ENCODE results near the gene HSDL2. TPM values are rescaled to one million over a fixed set of nuclear protein-coding genes. Genes with fewer than 3 reads are reported as not detected.

HSDL2 gene
- total RNA-seq, 3 donors from 2014 or later, result 4.7 to 7.8 (median 5.7) TPM

- Mint-ChIP-seq H3K9me3 (no peaks in the 10 kb centered on the region), H3K27me3 (ENCODE audit: low read depth) (no peaks in the 10 kb centered on the region), H3K36me3 (ENCODE audit: insufficient read depth) (peaks cover 17% of the 10 kb centered on the region), H3K4me1 (ENCODE audit: low read depth) (no peaks in the 10 kb centered on the region), H3K4me3 (no peak overlapping the region)
- ATAC-seq, result no peak
- no peak for DNase-seq
Observed at GRCh38 chr9:112434487-112434886, 54.6 kb downstream of the HSDL2 start.

DNA sequence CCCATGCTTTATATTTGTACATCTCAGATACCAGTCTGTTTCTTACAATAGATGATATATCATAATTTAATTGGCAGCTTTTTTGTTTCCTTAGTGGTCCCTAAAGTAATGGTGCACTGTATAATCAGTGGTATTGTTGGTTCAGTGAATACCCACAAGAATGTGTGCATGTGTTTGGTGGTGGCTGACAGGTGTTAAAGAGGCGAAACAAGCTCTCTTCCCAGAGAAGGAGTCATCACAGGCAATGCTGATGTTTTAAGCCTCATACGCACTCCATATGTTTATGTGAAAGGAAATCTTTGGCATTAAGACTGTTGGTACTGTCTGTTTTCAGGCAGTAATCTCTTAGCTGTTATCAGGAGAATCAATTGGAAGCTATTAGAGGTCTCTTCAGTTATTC is 57.5 kb downstream of the HSDL2 start:
- H3K4me3 Mint-ChIP-seq, result no peak overlapping the region
- peaks cover 9% of the 10 kb centered on the region for H3K36me3 Mint-ChIP-seq (ENCODE audit: insufficient read depth)
- H3K27me3 Mint-ChIP-seq (ENCODE audit: low read depth), result no peaks in the 10 kb centered on the region
- H3K4me1 Mint-ChIP-seq (ENCODE audit: low read depth), result no peaks in the 10 kb centered on the region
- no peaks in the 10 kb centered on the region for H3K9me3 Mint-ChIP-seq
- ATAC-seq (no peak), DNase-seq (no peak)

- Mint-ChIP-seq H3K36me3 (ENCODE audit: insufficient read depth) (peaks cover 3% of the 10 kb centered on the region), H3K4me1 (ENCODE audit: low read depth) (no peaks in the 10 kb centered on the region), H3K27me3 (ENCODE audit: low read depth) (no peaks in the 10 kb centered on the region), H3K9me3 (no peaks in the 10 kb centered on the region), H3K4me3 (no peak overlapping the region)
- ATAC-seq, result no peak
- no peak for DNase-seq
Observed at GRCh38 chr9:112439171-112439570, 59.3 kb downstream of the HSDL2 start.

DNA sequence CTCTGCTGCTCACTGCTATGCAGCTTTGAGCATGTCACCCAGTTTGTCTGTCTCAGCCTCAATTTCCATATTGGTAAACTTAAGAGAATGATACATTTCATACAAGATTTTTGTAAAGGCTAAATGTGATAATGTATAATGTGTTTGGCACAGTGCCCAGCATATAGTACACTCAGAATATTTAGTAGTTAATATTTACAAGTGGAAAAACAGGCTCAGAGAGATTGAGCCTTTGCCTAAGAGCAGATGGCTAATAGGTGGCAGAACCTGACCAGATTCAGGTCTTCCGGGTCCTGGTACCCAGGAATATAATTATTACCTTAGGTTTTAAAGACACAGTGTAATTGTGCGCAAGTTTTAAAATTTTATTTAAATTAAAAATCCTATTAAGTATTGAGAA is 59.9 kb downstream of the HSDL2 start:
- Mint-ChIP-seq H3K4me3 (no peak overlapping the region), H3K4me1 (ENCODE audit: low read depth) (no peaks in the 10 kb centered on the region), H3K36me3 (ENCODE audit: insufficient read depth) (peaks cover 3% of the 10 kb centered on the region), H3K9me3 (no peaks in the 10 kb centered on the region), H3K27me3 (ENCODE audit: low read depth) (no peaks in the 10 kb centered on the region)
- no peak for DNase-seq
- no peak for ATAC-seq

GRCh38 chr9:112443200-112443599 is 63.3 kb downstream of the HSDL2 start:
- ATAC-seq, result no peak
- H3K27me3 Mint-ChIP-seq (ENCODE audit: low read depth), result no peaks in the 10 kb centered on the region
- H3K9me3 Mint-ChIP-seq, result no peaks in the 10 kb centered on the region
- peaks cover 1% of the 10 kb centered on the region for H3K36me3 Mint-ChIP-seq (ENCODE audit: insufficient read depth)
- DNase-seq, result no peak
- peaks cover 2% of the 10 kb centered on the region for H3K4me1 Mint-ChIP-seq (ENCODE audit: low read depth)
- no peak overlapping the region for H3K4me3 Mint-ChIP-seq

- Mint-ChIP-seq H3K9me3 (no peaks in the 10 kb centered on the region), H3K4me3 (no peak overlapping the region), H3K27me3 (ENCODE audit: low read depth) (no peaks in the 10 kb centered on the region), H3K36me3 (ENCODE audit: insufficient read depth) (peaks cover 1% of the 10 kb centered on the region), H3K4me1 (ENCODE audit: low read depth) (peaks cover 2% of the 10 kb centered on the region)
- no peak for ATAC-seq
- no peak for DNase-seq
Observed at GRCh38 chr9:112443636-112444035, 63.7 kb downstream of the HSDL2 start.

- Mint-ChIP-seq H3K4me3 (no peak overlapping the region), H3K27me3 (ENCODE audit: low read depth) (no peaks in the 10 kb centered on the region), H3K36me3 (ENCODE audit: insufficient read depth) (peaks cover 1% of the 10 kb centered on the region), H3K9me3 (no peaks in the 10 kb centered on the region), H3K4me1 (ENCODE audit: low read depth) (peaks cover 2% of the 10 kb centered on the region)
- no peak for DNase-seq
- no peak for ATAC-seq
Observed at GRCh38 chr9:112445196-112445595, 65.3 kb downstream of the HSDL2 start.

GRCh38 chr9:112446080-112446479 is 66.2 kb downstream of the HSDL2 start:
- H3K27me3 Mint-ChIP-seq (ENCODE audit: low read depth), result no peaks in the 10 kb centered on the region
- peaks cover 2% of the 10 kb centered on the region for H3K4me1 Mint-ChIP-seq (ENCODE audit: low read depth)
- no peak overlapping the region for H3K4me3 Mint-ChIP-seq

DNA sequence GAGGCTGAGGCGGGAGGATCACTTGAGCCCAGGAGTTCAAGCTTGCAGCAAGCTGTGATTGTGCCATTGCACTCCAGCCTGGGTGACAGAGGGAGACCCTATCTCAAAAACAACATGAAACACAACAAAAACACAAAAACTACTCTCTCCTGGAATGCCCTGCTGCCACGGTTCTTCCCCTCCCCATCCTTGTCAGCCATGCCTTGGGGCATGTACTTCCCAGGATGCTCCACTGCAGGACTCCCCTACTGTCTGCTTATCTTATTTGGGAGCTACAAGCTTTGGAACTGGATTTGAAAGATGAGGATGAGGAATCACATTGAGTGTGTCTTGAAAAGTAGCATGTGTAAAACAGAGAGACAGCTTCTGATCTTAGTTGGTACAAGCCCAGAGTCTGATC is 66.6 kb downstream of the HSDL2 start:
- DNase-seq (no peak), ATAC-seq (no peak)
- H3K27me3 Mint-ChIP-seq (ENCODE audit: low read depth), result no peaks in the 10 kb centered on the region
- no peaks in the 10 kb centered on the region for H3K9me3 Mint-ChIP-seq
- no peak overlapping the region for H3K4me3 Mint-ChIP-seq
- H3K4me1 Mint-ChIP-seq (ENCODE audit: low read depth), result peaks cover 2% of the 10 kb centered on the region
- peaks cover 1% of the 10 kb centered on the region for H3K36me3 Mint-ChIP-seq (ENCODE audit: insufficient read depth)

More at GRCh38 chr9:112446080-112446479, 66.2 kb downstream of the HSDL2 start:
- ATAC-seq (no peak), DNase-seq (no peak)
- Mint-ChIP-seq H3K9me3 (no peaks in the 10 kb centered on the region), H3K36me3 (ENCODE audit: insufficient read depth) (peaks cover 1% of the 10 kb centered on the region)

- DNase-seq, result no peak
- no peaks in the 10 kb centered on the region for H3K27me3 Mint-ChIP-seq (ENCODE audit: low read depth)
- no peaks in the 10 kb centered on the region for H3K9me3 Mint-ChIP-seq
- no peak overlapping the region for H3K4me3 Mint-ChIP-seq
- peaks cover 2% of the 10 kb centered on the region for H3K4me1 Mint-ChIP-seq (ENCODE audit: low read depth)
- H3K36me3 Mint-ChIP-seq (ENCODE audit: insufficient read depth), result peaks cover 1% of the 10 kb centered on the region
- ATAC-seq, result no peak
Observed at GRCh38 chr9:112447283-112447761, 67.4 kb downstream of the HSDL2 start.

DNA sequence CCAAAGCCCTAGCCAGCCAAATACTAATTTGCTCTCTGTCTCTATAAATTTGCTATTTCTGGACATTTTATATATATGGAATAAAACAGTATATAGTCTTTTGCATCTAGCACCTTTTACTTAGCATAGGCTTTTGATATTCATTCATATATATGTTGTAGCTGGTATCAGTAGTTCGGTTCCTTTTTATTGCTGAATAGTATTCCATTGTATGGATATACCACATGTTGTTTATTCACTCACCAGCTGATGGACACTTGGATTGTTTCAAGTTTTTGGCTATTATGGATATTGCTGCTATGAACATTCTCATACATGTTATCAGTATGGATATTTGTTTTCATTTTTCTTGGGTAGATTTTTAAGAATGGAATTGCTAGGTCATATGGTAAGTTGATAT is 82.9 kb downstream of the HSDL2 start:
- ATAC-seq (no peak), DNase-seq (no peak)
- H3K4me3 Mint-ChIP-seq, result no peak overlapping the region
- H3K4me1 Mint-ChIP-seq (ENCODE audit: low read depth), result no peaks in the 10 kb centered on the region
- H3K36me3 Mint-ChIP-seq (ENCODE audit: insufficient read depth), result peaks cover 20% of the 10 kb centered on the region
- H3K9me3 Mint-ChIP-seq, result peaks cover 3% of the 10 kb centered on the region
- no peaks in the 10 kb centered on the region for H3K27me3 Mint-ChIP-seq (ENCODE audit: low read depth)

- Mint-ChIP-seq H3K27me3 (ENCODE audit: low read depth) (no peaks in the 10 kb centered on the region), H3K9me3 (peaks cover 3% of the 10 kb centered on the region), H3K36me3 (ENCODE audit: insufficient read depth) (peaks cover 23% of the 10 kb centered on the region), H3K4me3 (no peak overlapping the region), H3K4me1 (ENCODE audit: low read depth) (no peaks in the 10 kb centered on the region)
- DNase-seq, result no peak
- ATAC-seq, result no peak
Observed at GRCh38 chr9:112465352-112465751, 85.4 kb downstream of the HSDL2 start.

DNA sequence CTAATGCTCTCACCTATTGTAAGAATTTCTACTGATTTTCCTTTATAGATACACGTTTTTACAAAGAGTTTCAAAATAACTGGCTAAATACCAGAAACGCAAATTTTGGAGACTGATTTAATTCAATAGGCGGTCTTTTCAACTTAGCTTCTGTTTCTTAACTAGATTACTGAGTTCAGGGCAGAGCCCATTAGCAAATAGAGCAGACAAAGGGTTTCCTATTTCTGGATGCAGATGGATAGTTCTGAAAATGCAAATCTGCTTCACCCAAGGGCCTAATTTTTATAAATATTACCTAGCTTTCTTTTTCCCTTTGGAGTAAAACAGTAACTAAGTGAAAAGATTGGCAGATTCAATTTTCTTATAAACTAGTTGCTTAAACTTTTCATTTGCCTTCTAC is 93.1 kb downstream of the HSDL2 start:
- no peak overlapping the region for H3K4me3 Mint-ChIP-seq
- DNase-seq (no peak), ATAC-seq (no peak)
- H3K9me3 Mint-ChIP-seq, result peaks cover 1% of the 10 kb centered on the region
- no peaks in the 10 kb centered on the region for H3K4me1 Mint-ChIP-seq (ENCODE audit: low read depth)
- H3K36me3 Mint-ChIP-seq (ENCODE audit: insufficient read depth), result peaks cover 12% of the 10 kb centered on the region
- no peaks in the 10 kb centered on the region for H3K27me3 Mint-ChIP-seq (ENCODE audit: low read depth)

DNA sequence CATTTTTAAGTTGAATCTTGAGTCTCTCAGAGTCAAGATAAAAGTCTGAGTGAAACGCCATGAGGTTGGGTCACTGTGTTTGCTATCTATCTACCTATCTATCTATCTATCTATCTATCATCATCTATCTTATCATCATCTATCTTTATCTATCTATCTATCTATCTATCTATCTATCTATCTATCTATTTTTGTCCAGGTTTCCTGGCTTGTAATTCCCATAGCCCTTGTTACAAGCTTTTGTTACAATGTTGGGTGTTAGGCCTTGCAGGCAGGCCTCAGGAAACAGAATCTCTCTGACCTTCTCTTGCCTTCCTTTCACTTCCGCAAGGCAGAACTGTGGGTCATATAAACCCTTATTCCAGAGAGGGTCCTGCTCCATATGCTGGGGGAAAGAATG is 94.1 kb downstream of the HSDL2 start:
- Mint-ChIP-seq H3K4me1 (ENCODE audit: low read depth) (no peaks in the 10 kb centered on the region), H3K36me3 (ENCODE audit: insufficient read depth) (peaks cover 7% of the 10 kb centered on the region), H3K9me3 (peaks cover 4% of the 10 kb centered on the region), H3K4me3 (no peak overlapping the region), H3K27me3 (ENCODE audit: low read depth) (no peaks in the 10 kb centered on the region)
- no peak for DNase-seq
- ATAC-seq, result no peak

DNA sequence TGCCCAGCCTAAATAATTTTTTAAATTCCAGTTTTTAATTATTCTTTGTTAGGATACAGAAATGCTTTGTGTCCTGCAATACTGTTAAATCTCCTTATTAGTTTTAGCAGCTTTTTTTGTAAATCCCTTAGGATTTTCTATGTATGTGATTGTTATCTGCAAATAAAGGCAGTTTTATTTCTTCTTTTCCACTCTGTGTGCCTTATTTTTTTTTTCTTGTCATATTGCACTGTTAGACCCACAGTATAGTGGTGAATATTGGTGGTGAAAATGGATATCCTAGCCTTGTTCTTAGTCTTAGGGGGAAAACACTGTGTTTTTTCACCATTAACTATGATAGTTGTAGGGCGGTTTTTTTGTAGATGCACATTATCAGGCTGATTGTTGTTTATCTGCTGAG is 95.4 kb downstream of the HSDL2 start:
- H3K4me1 Mint-ChIP-seq (ENCODE audit: low read depth), result no peaks in the 10 kb centered on the region
- no peaks in the 10 kb centered on the region for H3K27me3 Mint-ChIP-seq (ENCODE audit: low read depth)
- DNase-seq (no peak), ATAC-seq (no peak)
- H3K4me3 Mint-ChIP-seq, result no peak overlapping the region
- H3K9me3 Mint-ChIP-seq, result peaks cover 4% of the 10 kb centered on the region
- H3K36me3 Mint-ChIP-seq (ENCODE audit: insufficient read depth), result peaks cover 7% of the 10 kb centered on the region

DNA sequence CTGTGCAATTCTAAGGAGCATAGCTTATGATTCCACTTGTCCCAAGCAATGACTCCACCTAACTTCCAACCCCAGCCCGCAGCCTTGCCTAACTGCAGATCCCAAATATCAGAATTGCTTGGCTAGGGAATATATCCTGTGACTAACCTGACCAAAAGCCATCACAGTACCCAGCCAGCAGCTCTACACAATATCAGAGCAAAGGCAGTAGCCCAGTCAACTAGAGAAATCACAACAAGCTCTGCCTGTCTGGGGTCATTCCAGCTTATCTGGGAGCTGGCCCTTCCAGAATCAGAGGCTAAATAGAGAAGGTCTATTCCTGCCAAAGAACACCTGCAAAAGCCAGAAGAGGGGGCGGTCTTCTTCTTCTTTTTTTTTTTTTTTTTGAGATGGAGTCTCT is 97.4 kb downstream of the HSDL2 start:
- Mint-ChIP-seq H3K36me3 (ENCODE audit: insufficient read depth) (peaks cover 3% of the 10 kb centered on the region), H3K4me1 (ENCODE audit: low read depth) (no peaks in the 10 kb centered on the region), H3K9me3 (peaks cover 4% of the 10 kb centered on the region), H3K27me3 (ENCODE audit: low read depth) (no peaks in the 10 kb centered on the region), H3K4me3 (no peak overlapping the region)
- no peak for DNase-seq
- ATAC-seq, result no peak
